ENCODE results near the gene HAND1. TPM values are rescaled to one million over a fixed set of nuclear protein-coding genes. Genes with fewer than 3 reads are reported as not detected.

HAND1 gene
- total and polyA plus RNA-seq, 11 donors = 22.4 to 44.8 (median 33.9) TPM

GRCh38 chr5:154442801-154443200 lies 35.2 kb downstream of the HAND1 start:
- H3K4me3 ChIP-seq = no peak overlapping the region
- no peaks in the 10 kb centered on the region for H3K27me3 ChIP-seq
- H3K4me1 ChIP-seq = peaks cover 0 to 30% (median 16%) of the 10 kb centered on the region in 12 donors
- intact Hi-C loops (cut with DNase I) = loop anchor here in 1 of 10 donors (10.0 kb wide), 1 partner anchor 468 kb away; no protein-coding TSS in a partner anchor
- H3K27ac ChIP-seq = no peak overlapping the region
- no peak for ATAC-seq
- 82 to 97% (median 90%) methylated on average over 1 of the region's 1 CpG for WGBS, 4 donors
- peaks cover 0 to 53% (median 40%) of the 10 kb centered on the region in 9 donors for H3K36me3 ChIP-seq
- no peak for TF ChIP-seq CTCF (IDR thresholded peaks at IDR 0.05)
- TF ChIP-seq POLR2A (IDR thresholded peaks at IDR 0.05) = no peak
- H3K9me3 ChIP-seq = no peaks in the 10 kb centered on the region
- DNase-seq = no peak

- 82 to 92% (median 90%) methylated on average over 5 of the region's 5 CpGs for WGBS, 4 donors
- intact Hi-C loops (cut with DNase I) = loop anchor here in 1 of 10 donors (10.0 kb wide), 1 partner anchor 466 kb away; no protein-coding TSS in a partner anchor
- TF ChIP-seq POLR2A (IDR thresholded peaks at IDR 0.05) (no peak), CTCF (IDR thresholded peaks at IDR 0.05) (no peak)
- peaks cover 0 to 16% (median 7%) of the 10 kb centered on the region in 12 donors for H3K4me1 ChIP-seq
- H3K4me3 ChIP-seq = no peak overlapping the region
- no peak for ATAC-seq
- H3K9me3 ChIP-seq = no peaks in the 10 kb centered on the region
- H3K27ac ChIP-seq = no peak overlapping the region
- no peak for DNase-seq
- no peaks in the 10 kb centered on the region for H3K27me3 ChIP-seq
- H3K36me3 ChIP-seq = peaks cover 0 to 75% (median 62%) of the 10 kb centered on the region in 9 donors
Measured at GRCh38 chr5:154440540-154440939, 37.5 kb downstream of the HAND1 start.

- no peaks in the 10 kb centered on the region for H3K27me3 ChIP-seq
- no peak overlapping the region for H3K4me3 ChIP-seq
- WGBS, 4 donors = 89 to 91% (median 90%) methylated on average over 5 of the region's 5 CpGs
- intact Hi-C loops (cut with DNase I) = no loop called here
- H3K27ac ChIP-seq = no peak overlapping the region
- ATAC-seq = no peak
- TF ChIP-seq CTCF (IDR thresholded peaks at IDR 0.05) = no peak
- no peak for TF ChIP-seq POLR2A (IDR thresholded peaks at IDR 0.05)
- no peak for DNase-seq
- peaks cover 0 to 81% (median 61%) of the 10 kb centered on the region in 9 donors for H3K36me3 ChIP-seq
- peaks cover 0 to 5% (median 0%) of the 10 kb centered on the region in 12 donors for H3K4me1 ChIP-seq
- H3K9me3 ChIP-seq = no peaks in the 10 kb centered on the region
Measured at GRCh38 chr5:154437281-154437965, 40.6 kb downstream of the HAND1 start.

- ATAC-seq = no peak
- no peak overlapping the region for H3K27ac ChIP-seq
- H3K27me3 ChIP-seq = no peaks in the 10 kb centered on the region
- DNase-seq = no peak
- no peak overlapping the region for H3K4me3 ChIP-seq
- no peaks in the 10 kb centered on the region for H3K9me3 ChIP-seq
- TF ChIP-seq CTCF (IDR thresholded peaks at IDR 0.05) (no peak), POLR2A (IDR thresholded peaks at IDR 0.05) (no peak)
- 93 to 99% (median 98%) methylated on average over 3 of the region's 3 CpGs for WGBS, 4 donors
- intact Hi-C loops (cut with DNase I) = no loop called here
- peaks cover 0 to 60% (median 40%) of the 10 kb centered on the region in 9 donors for H3K36me3 ChIP-seq
- no peaks in the 10 kb centered on the region for H3K4me1 ChIP-seq
Measured at GRCh38 chr5:154435226-154435625, 42.8 kb downstream of the HAND1 start.
